Effector memory CD8-positive, alpha-beta T cell (primary cell): ENCODE data around the gene SOCS7.

Source experiments
- ATAC-seq: fragments of 150-1000 bp; cut with Tn5 transposase; replicated peaks from 2 replicates; pipeline ENCODE4 v1.10.0; 2021; ENCODE audit warnings: mild to moderate bottlenecking, moderate library complexity
- DNase-seq, 3 experiments: peaks; one replicate each; pipeline ENCODE4 v3.0.0; 2021
- H3K27ac Mint-ChIP-seq, 2 donors: one replicate each; pipeline ENCODE4 v1.8.0; 2022; ENCODE audit warnings: mild to moderate bottlenecking in 2 of 2, mixed read lengths in 2 of 2, moderate library complexity in 2 of 2
- H3K27me3 Mint-ChIP-seq, 2 donors: one replicate each; pipeline ENCODE4 v1.8.0; 2022; ENCODE audit warnings: mixed read lengths in 2 of 2
- H3K36me3 Mint-ChIP-seq: one replicate; pipeline ENCODE4 v1.8.0; 2022; ENCODE audit warnings: mild to moderate bottlenecking, moderate library complexity, mixed read lengths; ENCODE audit not compliant: insufficient read depth
- H3K4me1 Mint-ChIP-seq, 2 donors: one replicate each; pipeline ENCODE4 v1.8.0; 2022; ENCODE audit warnings: low read depth in 2 of 2, mixed read lengths in 2 of 2
- H3K4me3 Mint-ChIP-seq, 2 donors: one replicate each; pipeline ENCODE4 v1.8.0; 2022; ENCODE audit warnings: mild to moderate bottlenecking in 2 of 2, mixed read lengths in 2 of 2, moderate library complexity in 2 of 2
- H3K9me3 Mint-ChIP-seq, 2 donors: one replicate each; pipeline ENCODE4 v1.8.0; 2022; ENCODE audit warnings: mixed read lengths in 2 of 2

SOCS7 gene

GRCh38 chr17:38361694-38362465 lies 10.2 kb downstream of the SOCS7 start:
- Mint-ChIP-seq H3K4me1 (peaks cover 7 to 17% of the 10 kb centered on the region in 2 donors), H3K9me3 (no peaks in the 10 kb centered on the region), H3K27ac (no peak overlapping the region), H3K4me3 (no peak overlapping the region), H3K27me3 (no peaks in the 10 kb centered on the region), H3K36me3 (peaks cover 4% of the 10 kb centered on the region)
- no peak for ATAC-seq
- no peak for DNase-seq

DNA sequence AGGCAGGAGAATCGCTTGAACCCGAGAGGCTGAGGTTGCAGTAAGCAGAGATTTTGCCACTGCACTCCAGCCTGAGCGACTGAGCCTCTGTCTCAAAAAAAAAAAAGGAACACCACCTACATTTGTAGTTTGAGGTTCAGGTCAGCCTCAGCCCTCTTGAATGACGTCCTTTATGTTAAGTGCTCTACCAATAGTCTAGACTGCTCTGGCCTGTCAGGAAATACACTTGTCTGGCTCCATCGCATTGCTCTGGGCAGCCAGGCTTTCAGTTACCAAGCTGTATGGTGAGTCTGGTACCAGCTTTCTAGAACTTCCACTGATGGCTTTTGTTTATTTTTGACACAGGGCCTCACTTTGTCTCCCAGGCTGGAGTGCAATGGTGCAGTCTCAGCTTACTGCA lies 11.4 kb downstream of the SOCS7 start:
- H3K4me1 Mint-ChIP-seq: peaks cover 3 to 14% of the 10 kb centered on the region in 2 donors
- DNase-seq (no peak), ATAC-seq (no peak)
- no peak overlapping the region for H3K27ac Mint-ChIP-seq
- H3K4me3 Mint-ChIP-seq: no peak overlapping the region
- H3K27me3 Mint-ChIP-seq: no peaks in the 10 kb centered on the region
- no peaks in the 10 kb centered on the region for H3K9me3 Mint-ChIP-seq
- H3K36me3 Mint-ChIP-seq: peaks cover 12% of the 10 kb centered on the region

DNA sequence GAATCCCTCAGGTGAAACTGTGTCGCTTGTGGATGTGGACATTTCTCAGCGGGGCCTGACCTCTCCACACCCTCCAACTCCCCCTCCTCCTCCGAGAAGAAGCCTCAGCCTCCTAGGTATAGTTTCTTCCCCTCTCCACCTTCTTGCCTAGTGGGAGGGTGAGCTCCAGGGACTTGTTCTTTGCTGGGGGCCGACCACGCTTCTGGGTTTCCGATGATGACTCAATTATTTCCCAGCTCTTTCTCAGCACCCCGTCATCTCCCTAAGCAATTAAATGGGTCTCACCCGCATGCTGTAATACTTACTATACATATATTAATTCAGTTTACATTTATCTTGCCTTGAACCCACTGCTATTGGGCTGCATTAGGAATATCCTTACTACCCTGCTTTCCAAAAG lies 13.1 kb downstream of the SOCS7 start:
- H3K9me3 Mint-ChIP-seq: no peaks in the 10 kb centered on the region
- peaks cover 3 to 7% of the 10 kb centered on the region in 2 donors for H3K4me1 Mint-ChIP-seq
- DNase-seq (no peak), ATAC-seq (no peak)
- no peaks in the 10 kb centered on the region for H3K27me3 Mint-ChIP-seq
- H3K27ac Mint-ChIP-seq: no peak overlapping the region
- H3K36me3 Mint-ChIP-seq: peaks cover 26% of the 10 kb centered on the region
- no peak overlapping the region for H3K4me3 Mint-ChIP-seq

- H3K36me3 Mint-ChIP-seq: peaks cover 53% of the 10 kb centered on the region
- H3K9me3 Mint-ChIP-seq: no peaks in the 10 kb centered on the region
- H3K4me1 Mint-ChIP-seq: peaks cover 0 to 3% of the 10 kb centered on the region in 2 donors
- DNase-seq (no peak), ATAC-seq (no peak)
- H3K27ac Mint-ChIP-seq: no peak overlapping the region
- H3K4me3 Mint-ChIP-seq: no peak overlapping the region
- H3K27me3 Mint-ChIP-seq: no peaks in the 10 kb centered on the region
These were observed 17.7 kb downstream of the SOCS7 start for GRCh38 chr17:38369124-38369886.

- peak overlapping the region in 1 of 2 donors; percentile 44 for H3K27ac Mint-ChIP-seq
- no peaks in the 10 kb centered on the region for H3K4me1 Mint-ChIP-seq
- H3K36me3 Mint-ChIP-seq: peaks cover 25% of the 10 kb centered on the region
- no peak for DNase-seq
- H3K27me3 Mint-ChIP-seq: no peaks in the 10 kb centered on the region
- no peaks in the 10 kb centered on the region for H3K9me3 Mint-ChIP-seq
- no peak overlapping the region for H3K4me3 Mint-ChIP-seq
- ATAC-seq: no peak
These were observed 27.8 kb downstream of the SOCS7 start for GRCh38 chr17:38379448-38379847.

DNA sequence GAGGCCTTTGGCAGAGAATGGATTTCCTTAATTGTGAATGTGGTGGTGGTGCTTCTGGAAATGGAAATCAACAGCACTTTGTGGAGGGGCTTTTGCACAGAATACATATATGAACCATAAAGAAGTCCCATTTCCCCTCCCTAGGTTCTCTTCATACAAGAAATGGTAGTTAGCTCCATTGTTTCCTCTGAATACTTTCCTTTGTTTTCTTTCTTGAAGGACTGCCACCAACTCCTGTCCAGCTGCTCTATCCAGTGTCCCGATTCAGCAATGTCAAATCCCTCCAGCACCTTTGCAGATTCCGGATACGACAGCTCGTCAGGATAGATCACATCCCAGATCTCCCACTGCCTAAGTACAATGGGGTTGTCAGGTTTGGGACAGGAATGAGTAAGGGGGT lies 43.4 kb downstream of the SOCS7 start:
- Mint-ChIP-seq H3K27me3 (no peaks in the 10 kb centered on the region), H3K4me1 (no peaks in the 10 kb centered on the region), H3K27ac (no peak overlapping the region), H3K36me3 (peaks cover 20% of the 10 kb centered on the region), H3K9me3 (no peaks in the 10 kb centered on the region), H3K4me3 (no peak overlapping the region)
- ATAC-seq: no peak
- no peak for DNase-seq

GRCh38 chr17:38397227-38397626 lies 45.6 kb downstream of the SOCS7 start:
- H3K36me3 Mint-ChIP-seq: peaks cover 25% of the 10 kb centered on the region
- no peak overlapping the region for H3K4me3 Mint-ChIP-seq
- no peaks in the 10 kb centered on the region for H3K9me3 Mint-ChIP-seq
- DNase-seq (no peak), ATAC-seq (no peak)
- no peaks in the 10 kb centered on the region for H3K4me1 Mint-ChIP-seq
- H3K27me3 Mint-ChIP-seq: no peaks in the 10 kb centered on the region
- H3K27ac Mint-ChIP-seq: no peak overlapping the region

- no peak overlapping the region for H3K27ac Mint-ChIP-seq
- H3K36me3 Mint-ChIP-seq: peaks cover 22% of the 10 kb centered on the region
- H3K4me1 Mint-ChIP-seq: no peaks in the 10 kb centered on the region
These were observed 48.6 kb downstream of the SOCS7 start for GRCh38 chr17:38400286-38400685.

DNA sequence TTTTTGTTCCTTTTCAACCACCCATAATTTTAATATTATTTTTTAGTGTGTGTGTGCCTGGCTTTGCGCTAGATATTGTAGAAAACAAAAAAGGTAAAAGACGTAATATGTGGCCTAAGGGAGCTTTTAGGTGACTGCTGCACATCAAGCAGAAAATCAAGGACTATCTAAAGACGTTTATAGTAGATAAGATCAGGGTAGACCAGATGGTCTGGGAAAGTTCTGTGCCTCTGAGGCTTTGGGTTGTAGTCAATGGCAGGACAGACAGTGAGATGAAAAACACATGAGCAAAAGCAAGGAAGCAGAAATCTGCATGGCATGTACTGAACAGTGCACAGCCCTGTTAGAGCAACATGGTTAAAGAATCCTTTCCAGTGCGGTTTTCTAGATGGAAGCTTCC lies 49.8 kb downstream of the SOCS7 start:
- DNase-seq: no peak
- peaks cover 18% of the 10 kb centered on the region for H3K36me3 Mint-ChIP-seq
- no peak overlapping the region for H3K4me3 Mint-ChIP-seq
- H3K27me3 Mint-ChIP-seq: no peaks in the 10 kb centered on the region
- ATAC-seq: no peak
- no peak overlapping the region for H3K27ac Mint-ChIP-seq
- no peaks in the 10 kb centered on the region for H3K4me1 Mint-ChIP-seq
- no peaks in the 10 kb centered on the region for H3K9me3 Mint-ChIP-seq

More at GRCh38 chr17:38400286-38400685, 48.6 kb downstream of the SOCS7 start:
- Mint-ChIP-seq H3K9me3 (no peaks in the 10 kb centered on the region), H3K27me3 (no peaks in the 10 kb centered on the region), H3K4me3 (no peak overlapping the region)
- no peak for ATAC-seq
- no peak for DNase-seq

DNA sequence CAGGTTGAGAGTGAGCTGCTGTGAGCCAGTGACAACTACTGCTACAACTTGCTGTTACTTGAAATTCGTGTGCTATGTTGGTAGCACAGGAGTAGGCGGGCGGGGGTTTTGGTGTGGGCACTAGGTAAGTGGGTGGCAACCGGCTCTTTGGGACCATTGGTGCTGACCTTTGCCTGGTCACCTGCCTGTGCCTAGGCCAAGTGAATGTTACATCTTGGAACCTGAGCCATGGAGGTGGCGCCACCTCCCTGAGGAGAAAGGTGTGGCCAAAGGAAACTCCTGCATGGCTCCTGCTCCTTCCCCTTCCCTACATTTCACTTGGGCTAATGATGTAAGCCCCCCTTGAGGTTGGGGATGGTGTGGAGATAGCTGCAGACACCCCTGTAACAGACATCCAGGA lies 51.3 kb downstream of the SOCS7 start:
- no peaks in the 10 kb centered on the region for H3K9me3 Mint-ChIP-seq
- ATAC-seq: no peak
- H3K36me3 Mint-ChIP-seq: peaks cover 15% of the 10 kb centered on the region
- no peaks in the 10 kb centered on the region for H3K27me3 Mint-ChIP-seq
- H3K4me1 Mint-ChIP-seq: no peaks in the 10 kb centered on the region
- no peak overlapping the region for H3K4me3 Mint-ChIP-seq
- no peak overlapping the region for H3K27ac Mint-ChIP-seq
- DNase-seq: no peak

- Mint-ChIP-seq H3K4me1 (no peaks in the 10 kb centered on the region), H3K9me3 (no peaks in the 10 kb centered on the region), H3K27me3 (no peaks in the 10 kb centered on the region), H3K4me3 (no peak overlapping the region), H3K27ac (no peak overlapping the region), H3K36me3 (peaks cover 15% of the 10 kb centered on the region)
- DNase-seq: no peak
- no peak for ATAC-seq
These were observed 51.8 kb downstream of the SOCS7 start for GRCh38 chr17:38403491-38403890.

DNA sequence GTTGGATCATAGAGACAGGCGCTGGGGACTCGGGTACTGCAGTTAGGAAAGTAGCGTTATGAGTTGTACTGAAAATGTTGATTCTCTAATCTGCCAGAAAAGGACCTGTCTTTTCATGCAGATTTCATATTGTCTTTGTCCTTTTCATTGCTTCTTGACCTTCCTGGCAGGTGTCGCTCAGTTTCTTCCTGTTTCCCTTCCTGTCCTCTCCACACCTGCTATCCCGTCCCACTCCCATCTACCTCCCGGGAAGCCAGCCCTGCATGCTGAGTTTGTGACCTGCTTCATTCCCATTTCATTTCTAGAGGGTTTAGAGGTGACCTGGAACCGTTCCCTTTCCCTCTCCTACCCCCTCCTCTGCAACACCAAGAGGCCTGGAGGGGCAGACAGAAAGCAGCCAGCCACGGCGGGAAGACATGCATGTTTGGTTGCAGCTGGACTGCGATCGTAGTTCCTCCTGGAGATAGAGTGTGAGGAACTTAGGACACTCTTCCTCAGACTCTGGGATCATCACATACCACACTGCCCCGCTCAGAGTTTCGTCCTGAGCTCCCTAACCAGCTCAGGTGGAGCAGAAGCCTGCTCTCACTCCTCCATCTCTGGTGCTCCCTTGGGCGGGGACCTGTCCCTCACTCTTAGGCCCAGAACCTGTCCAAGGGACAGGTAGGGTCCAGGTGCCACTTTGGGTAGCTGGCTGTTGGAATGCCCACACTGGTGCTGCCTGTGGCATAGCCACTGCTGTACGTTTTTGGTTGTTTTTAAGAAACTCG lies 52.7 kb downstream of the SOCS7 start:
- DNase-seq (no peak), ATAC-seq (no peak)
- Mint-ChIP-seq H3K36me3 (peaks cover 13% of the 10 kb centered on the region), H3K4me1 (no peaks in the 10 kb centered on the region), H3K9me3 (no peaks in the 10 kb centered on the region), H3K27ac (no peak overlapping the region), H3K4me3 (no peak overlapping the region), H3K27me3 (peaks cover 0 to 6% of the 10 kb centered on the region in 2 donors)

DNA sequence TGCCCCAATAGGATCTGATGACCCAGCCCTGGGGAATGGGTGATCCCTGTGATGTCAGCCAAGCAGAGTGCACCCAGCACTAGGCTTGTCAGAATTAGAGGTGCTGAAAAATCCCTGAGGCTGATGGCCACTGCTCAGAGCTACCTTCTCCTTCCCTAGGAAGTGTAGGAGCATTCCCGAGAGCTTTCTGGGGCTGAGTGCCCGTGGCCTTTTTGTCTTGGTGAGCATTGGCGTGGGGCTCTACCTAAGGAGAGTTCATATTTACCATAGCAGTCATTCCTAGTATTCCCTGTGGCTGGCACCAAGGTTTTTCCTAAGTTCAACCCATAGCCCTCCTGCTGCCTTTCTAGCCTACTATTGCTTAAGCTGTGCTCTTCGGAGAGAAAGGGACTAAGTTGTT lies 54.0 kb downstream of the SOCS7 start:
- Mint-ChIP-seq H3K36me3 (no peaks in the 10 kb centered on the region), H3K9me3 (no peaks in the 10 kb centered on the region), H3K27ac (no peak overlapping the region), H3K4me1 (no peaks in the 10 kb centered on the region), H3K27me3 (peaks cover 4 to 17% of the 10 kb centered on the region in 2 donors), H3K4me3 (no peak overlapping the region)
- DNase-seq (no peak), ATAC-seq (no peak)
